Measurements from ENCODE around the gene NSUN4. TPM values are rescaled to one million over a fixed set of nuclear protein-coding genes. Genes with fewer than 3 reads are reported as not detected.
A peak's percentile ranks its signal among the peaks of the same experiment; 100 is the strongest.

NSUN4 gene
- total and polyA plus RNA-seq, 2 of the 13 experiments (the other 11 are each of a cell fraction or from before 2014, with no cell fraction given) = 21.5 to 23.5 TPM

GRCh38 chr1:46401964-46402626 is 61.5 kb downstream of the NSUN4 start (continued):
- TF ChIP-seq ZBTB4 (CRISPR knock-in tag; IDR thresholded peaks at IDR 0.05; ENCODE audit: borderline replicate concordance) (no peak), PHF20 (CRISPR knock-in tag; IDR thresholded peaks at IDR 0.05) (no peak), GTF2F1 (IDR thresholded peaks at IDR 0.05; ENCODE audit: low read length) (no peak), FOXA3 (CRISPR knock-in tag; IDR thresholded peaks at IDR 0.05) (0 out of 2 replicates have a peak, but pooled peaks have one; percentile 8), BCL6 (CRISPR knock-in tag; IDR thresholded peaks at IDR 0.05) (peak; percentile 55), ZNF816 (CRISPR knock-in tag; IDR thresholded peaks at IDR 0.05; ENCODE audit: borderline replicate concordance) (no peak), HOXD1 (CRISPR knock-in tag; IDR thresholded peaks at IDR 0.05) (no peak), HMGA1 (CRISPR knock-in tag; conservative IDR thresholded peaks at IDR 0.05) (no peak), ATF7 (IDR thresholded peaks at IDR 0.05) (no peak), ATF7 (CRISPR knock-in tag; IDR thresholded peaks at IDR 0.05) (no peak), WIZ (CRISPR knock-in tag; IDR thresholded peaks at IDR 0.05) (no peak), SOX13 (IDR thresholded peaks at IDR 0.05) (no peak), SOX13 (CRISPR knock-in tag; conservative IDR thresholded peaks at IDR 0.05 in 1 of 2, IDR thresholded peaks at IDR 0.05 in 1 of 2) (no peak; a peak in 1 of 4 replicates), LRRFIP1 (CRISPR knock-in tag; conservative IDR thresholded peaks at IDR 0.05) (no peak), ZNF709 (CRISPR knock-in tag; IDR thresholded peaks at IDR 0.05) (no peak), NCOA5 (CRISPR knock-in tag; IDR thresholded peaks at IDR 0.05) (no peak), ZNF788 (CRISPR knock-in tag; IDR thresholded peaks at IDR 0.05; ENCODE audit: borderline replicate concordance) (peak; percentile 72; the same call in 1 of the 2 replicates), ZNF343 (CRISPR knock-in tag; IDR thresholded peaks at IDR 0.05) (no peak), SALL2 (CRISPR knock-in tag; IDR thresholded peaks at IDR 0.05) (no peak), SRSF1 (optimal IDR thresholded peaks at IDR 0.05; ENCODE audit: low read depth, low read length) (peak; percentile 24), THYN1 (CRISPR knock-in tag; IDR thresholded peaks at IDR 0.05; ENCODE audit: borderline replicate concordance, low read depth) (no peak), BRD4 (CRISPR knock-in tag; IDR thresholded peaks at IDR 0.05) (no peak), TFDP1 (CRISPR knock-in tag; IDR thresholded peaks at IDR 0.05; ENCODE audit: borderline replicate concordance) (peak; percentile 85; the same call in 1 of the 2 replicates), ZNF138 (CRISPR knock-in tag; IDR thresholded peaks at IDR 0.05; ENCODE audit: low read depth) (0 out of 2 replicates have a peak, but pooled peaks have one; percentile 49), EED (CRISPR knock-in tag; IDR thresholded peaks at IDR 0.05) (no peak)

Measured in HepG2 (cell line).